SH-SY5Y (cell line): Measurements from ENCODE around the gene MRPL43.

ENCODE experiments used
- GATA2 ChIP-seq: IDR thresholded peaks from 2 replicates; pipeline ENCODE4 v1.6.1; 2011; ENCODE audit warnings: mild to moderate bottlenecking, low read depth, low read length
- GATA3 ChIP-seq: IDR thresholded peaks from 2 replicates; pipeline ENCODE4 v1.6.1; 2011; ENCODE audit warnings: low read depth, mild to moderate bottlenecking, low read length, moderate library complexity

The MRPL43 gene

GRCh38 chr10:100986952-100987684 is at the start of gene MRPL43, which contains the start of gene TWNK:
Gene MRPL43, minus strand, starts transcription at chr10:100987497. Its CDS starts 54 bp downstream, at chr10:100987443.
Gene TWNK, plus strand, starts transcription at chr10:100987543. Its CDS starts 668 bp downstream, at chr10:100988211.
- TF ChIP-seq GATA3 (no peak), GATA2 (no peak)

- TF ChIP-seq GATA2 = no peak
- TF ChIP-seq GATA3 = no peak
Observed at GRCh38 chr10:101036726-101037125, 49.4 kb upstream of the MRPL43 start.

- TF ChIP-seq GATA3 (no peak), GATA2 (no peak)
Observed at GRCh38 chr10:101035916-101036702, 48.8 kb upstream of the MRPL43 start.

GRCh38 chr10:101035314-101035713 is 48.0 kb upstream of the MRPL43 start:
- TF ChIP-seq GATA3 = no peak
- TF ChIP-seq GATA2 = no peak

- no peak for TF ChIP-seq GATA2
- no peak for TF ChIP-seq GATA3
Observed at GRCh38 chr10:101033276-101033675, 46.0 kb upstream of the MRPL43 start.

- TF ChIP-seq GATA2 = peak; percentile 100
- TF ChIP-seq GATA3 = peak; percentile 96
Observed at GRCh38 chr10:101032637-101033224, 45.4 kb upstream of the MRPL43 start.

GRCh38 chr10:101031796-101032636 is 44.7 kb upstream of the MRPL43 start:
- TF ChIP-seq GATA3 = no peak
- TF ChIP-seq GATA2 = no peak

GRCh38 chr10:101031128-101031795 is 44.0 kb upstream of the MRPL43 start, which contains the start of the genes PDZD7 and SFXN3:
Gene PDZD7, minus strand, starts transcription at chr10:101031129. Its CDS starts 910 bp downstream, at chr10:101030219.
Gene SFXN3, plus strand, starts transcription at chr10:101031234. Its CDS starts 3,461 bp downstream, at chr10:101034695.
- TF ChIP-seq GATA2 = no peak
- TF ChIP-seq GATA3 = no peak

- no peak for TF ChIP-seq GATA2
- no peak for TF ChIP-seq GATA3
Observed at GRCh38 chr10:101030496-101031127, 43.3 kb upstream of the MRPL43 start.

- no peak for TF ChIP-seq GATA3
- no peak for TF ChIP-seq GATA2
Observed at GRCh38 chr10:101029520-101030295, 42.4 kb upstream of the MRPL43 start.

- TF ChIP-seq GATA3 = no peak
- 0 out of 2 replicates have a peak, but pooled peaks have one; percentile 34 for TF ChIP-seq GATA2
Observed at GRCh38 chr10:101028446-101029337, 41.4 kb upstream of the MRPL43 start.
